K562 (cell line): ENCODE data around the gene HMGN1. TPM values are rescaled to one million over a fixed set of nuclear protein-coding genes. Genes with fewer than 3 reads are reported as not detected.

Source experiments
- ATAC-seq: fragments of 200-7000 bp; cut with Tn5 transposase; 3 replicates; pipeline ENCODE4 v1.9.1; 2020; ENCODE audit warnings: moderate library complexity
- BruUV-seq: library from RNA; stranded (reverse); fragments of 400-500 nt; replicated peaks from 2 replicates; lab custom pipeline; 2021; lab: Mats Ljungman, UMichigan
- CTCF ChIA-PET: fragments of 300-600 bp; formaldehyde crosslinking; extraction: SDS; loops from one replicate; lab custom pipeline; 2021; ENCODE audit warnings: low intra/inter-chr PET ratio; lab: Yijun Ruan, JAX
- POLR2A ChIA-PET: fragments of 300-600, 350-650 bp; sonication (Branson Sonifier 250); formaldehyde crosslinking; extraction: SDS; loops from one replicate; lab custom pipeline; 2021; ENCODE audit warnings: antibody characterized with exemption, inconsistent platforms; lab: Yijun Ruan, JAX
- DNase-seq, 4 experiments: peaks; one replicate each; pipeline versions ENCODE4 v3.0.0 to v3.0.0-alpha.2; 2011 to 2018; ENCODE audit warnings: low spot score in 3 of 4, mixed read lengths in 3 of 4; ENCODE audit errors: extremely low read depth in 1 of 4
- FAIRE-seq: peaks from 2 replicates; lab custom pipeline; 2011; peaks lifted over from hg19 to GRCh38; lab: Jason Lieb, UNC
- H2AFZ ChIP-seq: 2 replicates; pipeline ENCODE4 v1.6.0; 2011; ENCODE audit warnings: low read depth, low read length, control low read depth, inconsistent platforms
- H3K27ac ChIP-seq: fragments of 200-600 bp; 3 replicates; pipeline ENCODE4 v1.8.0; 2011; ENCODE audit warnings: low read depth, mild to moderate bottlenecking, control low read depth, inconsistent platforms, low read length, moderate library complexity, mixed read lengths; ENCODE audit errors: extremely low read depth
- H3K27me3 ChIP-seq, 2 experiments: fragments of 300-600 bp in 1 of 2; 2 replicates in 1 of 2; 3 replicates in 1 of 2; pipeline versions ENCODE4 v1.6.0 to v1.8.0; 2011; ENCODE audit warnings: inconsistent platforms in 2 of 2, low read length in 2 of 2, mild to moderate bottlenecking in 1 of 2, mixed read lengths in 1 of 2, moderate library complexity in 1 of 2; ENCODE audit not compliant: control insufficient read depth in 2 of 2, insufficient read depth in 2 of 2
- H3K36me3 ChIP-seq: fragments of 300-600 bp; 3 replicates; pipeline ENCODE4 v1.8.0; 2011; ENCODE audit warnings: mild to moderate bottlenecking, low read length, inconsistent platforms; ENCODE audit not compliant: control insufficient read depth, insufficient read depth
- H3K4me1 ChIP-seq, 2 experiments: fragments of 200-600 bp in 1 of 2; replicated peaks in 1 of 2; 2 replicates in 1 of 2; 3 replicates in 1 of 2; pipeline versions ENCODE4 v1.5.1 to v1.8.0; 2011; ENCODE audit warnings: inconsistent platforms in 2 of 2, low read length in 2 of 2, mild to moderate bottlenecking in 1 of 2, mixed read lengths in 1 of 2, moderate library complexity in 1 of 2; ENCODE audit not compliant: control insufficient read depth in 2 of 2, insufficient read depth in 2 of 2
- H3K4me2 ChIP-seq: 2 replicates; pipeline ENCODE4 v1.6.1; 2011; ENCODE audit warnings: low read length, control low read depth, inconsistent platforms, mixed read lengths; ENCODE audit not compliant: insufficient read depth
- H3K4me3 ChIP-seq: fragments of 200-600 bp; sonication (generic), shearing (Covaris generic); 2 replicates; pipeline ENCODE4 v1.5.1; 2016; ENCODE audit warnings: control low read depth, inconsistent platforms
- H3K79me2 ChIP-seq: fragments of 200-600 bp; 3 replicates; pipeline ENCODE4 v1.8.0; 2011; ENCODE audit warnings: low read length, inconsistent platforms; ENCODE audit not compliant: control insufficient read depth, insufficient read depth
- H3K9ac ChIP-seq, 2 experiments: 2 replicates each; pipeline versions ENCODE4 v1.6.0 to v1.6.1; 2011; ENCODE audit warnings: low read depth in 2 of 2, low read length in 2 of 2, control low read depth in 1 of 2, inconsistent platforms in 1 of 2, mild to moderate bottlenecking in 1 of 2, mixed read lengths in 1 of 2; ENCODE audit not compliant: insufficient read depth in 1 of 2
- H3K9me1 ChIP-seq: one replicate; pipeline ENCODE4 v1.6.0; 2011; ENCODE audit warnings: inconsistent platforms, mild to moderate bottlenecking, low read length, moderate library complexity; ENCODE audit not compliant: control insufficient read depth, insufficient read depth
- H3K9me3 ChIP-seq: replicated peaks from 2 replicates; pipeline ENCODE4 v1.5.1; 2011; ENCODE audit warnings: low read depth, low read length, inconsistent platforms; ENCODE audit not compliant: control insufficient read depth, insufficient read depth
- H4K20me1 ChIP-seq: replicated peaks from 2 replicates; pipeline ENCODE4 v1.6.1; 2011; ENCODE audit warnings: low read length, inconsistent platforms, mixed read lengths; ENCODE audit not compliant: control insufficient read depth, insufficient read depth
- THRA ChIP-seq: fragments of 450-650 bp; IDR thresholded peaks from 2 replicates; pipeline ENCODE4 v1.6.1; 2017; ENCODE audit warnings: mild to moderate bottlenecking, moderate library complexity
- ZNF384 ChIP-seq: IDR thresholded peaks from 2 replicates; pipeline ENCODE4 v1.6.1; 2012; ENCODE audit warnings: low read depth, low read length, improper control_type of control experiment
- WGBS: fragments of 100-300 bp; shearing (Covaris generic); methylation state at CpG from one replicate; pipeline ENCODE4 v1.1.6; 2016; ENCODE audit warnings: low coverage, mixed read lengths; ENCODE audit not compliant: insufficient coverage; ENCODE audit errors: missing lambda C conversion rate; 5-methylcytosine and 5-hydroxymethylcytosine counted together
- in situ Hi-C: fragments of 300-500 bp; cut with MboI; formaldehyde crosslinking; loops from 4 replicates; pipeline ENCODE4 v1.15.0; 2018; ENCODE audit warnings: inconsistent platforms, mixed read lengths
- intact Hi-C: fragments of 100-400 bp; cut with micrococcal nuclease; formaldehyde crosslinking; loops from 2 replicates; pipeline ENCODE4 v1.14.2; 2022
- polyA plus RNA-seq, 8 experiments: library from polyadenylated mRNA; depleted of rRNA in 4 of 8; stranded (reverse) in 5 of 8; unstranded in 3 of 8; fragments of >200 nt; fragmentation: Nextera tagmentation in 2 of 8; fragmentation: Illumina TruSeq in 1 of 8; extraction: Ambion mirVana in 2 of 8; extraction: Trizol in 1 of 8; gene quantifications; 2 replicates each; pipeline versions ENCODE4 v1.2.1 to v1.2.3, GENCODE V29; 2011 to 2014; ENCODE audit warnings: inconsistent platforms in 1 of 8, missing spikeins in 1 of 8
- total RNA-seq, 7 experiments: library from RNA; depleted of rRNA in 6 of 7; stranded (reverse); fragments of >200 nt in 6 of 7; fragmentation: Illumina TruSeq in 2 of 7; extraction: Trizol in 2 of 7; gene quantifications; 2 replicates each; pipeline versions ENCODE4 v1.2.1 to v1.2.3, GENCODE V29; 2011 to 2021; ENCODE audit warnings: low replicate concordance in 1 of 7
- TF ChIP-seq, protein P1 (sequence below): sonication (generic); IDR thresholded peaks from 2 replicates; pipeline ENCODE4 v1.6.1; 2016

HMGN1 gene
- total and polyA plus RNA-seq, 9 of the 15 experiments (the other 6 are each of a cell fraction or from before 2014, with no cell fraction given) = 124 to 626 (median 498) TPM

- H3K9me1 ChIP-seq = no peaks in the 10 kb centered on the region
- intact Hi-C loops (no loop called here), in situ Hi-C loops (no loop called here)
- H3K27me3 ChIP-seq = no peaks in the 10 kb centered on the region
- H3K4me3 ChIP-seq = no peak overlapping the region
- peaks cover 37% of the 10 kb centered on the region for H3K36me3 ChIP-seq
- no TSS peak for BruUV-seq
- H3K9me3 ChIP-seq = no peaks in the 10 kb centered on the region
- no peak overlapping the region for H2AFZ ChIP-seq
- H3K4me1 ChIP-seq = no peaks in the 10 kb centered on the region
- ChIA-PET POLR2A (interaction anchor here (0.8 to 1.4 kb wide), 3 partner anchors 10 to 17 kb away, joined by 3 to 6 read pairs (median 4); a partner anchor contains a TSS), CTCF (no interaction called here)
- ATAC-seq (no peak; the same call in 2 of the 3 replicates), FAIRE-seq (no peak), DNase-seq (no peak)
- no peaks in the 10 kb centered on the region for H3K79me2 ChIP-seq
- H4K20me1 ChIP-seq = no peaks in the 10 kb centered on the region
- no peak overlapping the region for H3K27ac ChIP-seq
- no peak overlapping the region for H3K4me2 ChIP-seq
- 85% methylated on average over 11 of the region's 11 CpGs for WGBS
- 0 out of 4 replicates have a peak overlapping the region, but pooled peaks of 1 of the 2 experiments have one; percentile 14 for H3K9ac ChIP-seq
- no peak for TF ChIP-seq ZNF384
- no peak for TF ChIP-seq THRA
- TF ChIP-seq, protein P1, sequence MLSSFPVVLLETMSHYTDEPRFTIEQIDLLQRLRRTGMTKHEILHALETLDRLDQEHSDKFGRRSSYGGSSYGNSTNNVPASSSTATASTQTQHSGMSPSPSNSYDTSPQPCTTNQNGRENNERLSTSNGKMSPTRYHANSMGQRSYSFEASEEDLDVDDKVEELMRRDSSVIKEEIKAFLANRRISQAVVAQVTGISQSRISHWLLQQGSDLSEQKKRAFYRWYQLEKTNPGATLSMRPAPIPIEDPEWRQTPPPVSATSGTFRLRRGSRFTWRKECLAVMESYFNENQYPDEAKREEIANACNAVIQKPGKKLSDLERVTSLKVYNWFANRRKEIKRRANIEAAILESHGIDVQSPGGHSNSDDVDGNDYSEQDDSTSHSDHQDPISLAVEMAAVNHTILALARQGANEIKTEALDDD = 0 out of 2 replicates have a peak, but pooled peaks have one; percentile 23
Observed at GRCh38 chr21:39397646-39398385, 48.9 kb upstream of the HMGN1 start.
